Panc1 (cell line): ENCODE results near the gene OPN4. TPM values are rescaled to one million over a fixed set of nuclear protein-coding genes. Genes with fewer than 3 reads are reported as not detected.

Source experiments
- ATAC-seq: fragments of 200-7000 bp; cut with Tn5 transposase; 2 replicates; pipeline ENCODE4 v1.9.1; 2020; ENCODE audit warnings: mild to moderate bottlenecking, moderate library complexity
- BruUV-seq: library from RNA; stranded (reverse); fragments of 400-500 nt; replicated peaks from 2 replicates; lab custom pipeline; 2021; lab: Mats Ljungman, UMichigan
- CTCF ChIA-PET: fragments of 300-600 bp; sonication (Branson Sonifier 250); formaldehyde crosslinking; loops from one replicate; lab custom pipeline; 2022; ENCODE audit warnings: antibody characterized with exemption; lab: Charles Lee
- POLR2A ChIA-PET: fragments of 300-600 bp; sonication (Branson Sonifier 250); formaldehyde crosslinking; loops from one replicate; lab custom pipeline; 2022; ENCODE audit warnings: antibody characterized with exemption; lab: Charles Lee
- DNase-seq: peaks from one replicate; pipeline ENCODE4 v3.0.0-alpha.2; 2010; ENCODE audit warnings: low read depth, low spot score
- H3K27ac ChIP-seq: 2 replicates; pipeline ENCODE4 v1.5.1; 2011; ENCODE audit warnings: mild to moderate bottlenecking, low read length, inconsistent platforms
- H3K27me3 ChIP-seq: fragments of 200-500 bp; sonication (Bioruptor generic); 2 replicates; pipeline ENCODE4 v1.6.0; 2014; ENCODE audit warnings: low read length, inconsistent platforms; ENCODE audit not compliant: control insufficient read depth, insufficient read depth
- H3K36me3 ChIP-seq: fragments of 200-500 bp; sonication (Bioruptor generic); 2 replicates; pipeline ENCODE4 v1.5.1; 2014; ENCODE audit warnings: inconsistent platforms, mild to moderate bottlenecking, low read length, moderate library complexity; ENCODE audit not compliant: control insufficient read depth, insufficient read depth
- H3K4me1 ChIP-seq: 2 replicates; pipeline ENCODE4 v1.5.1; 2011; ENCODE audit warnings: inconsistent platforms, mild to moderate bottlenecking, low read length, moderate library complexity; ENCODE audit not compliant: control insufficient read depth, insufficient read depth
- H3K4me3 ChIP-seq, 2 experiments: 2 replicates each; pipeline ENCODE4 v1.5.1; 2011 to 2012; ENCODE audit warnings: low read depth in 2 of 2, low read length in 2 of 2, mild to moderate bottlenecking in 2 of 2, inconsistent platforms in 1 of 2, moderate library complexity in 1 of 2
- H3K9me3 ChIP-seq: fragments of 200-500 bp; sonication (Bioruptor generic); 2 replicates; pipeline ENCODE4 v1.5.1; 2014; ENCODE audit warnings: low read depth, mild to moderate bottlenecking, inconsistent platforms, low read length, moderate library complexity; ENCODE audit not compliant: control insufficient read depth, insufficient read depth
- CTCF ChIP-seq: fragments of 450-650 bp; IDR thresholded peaks from 2 replicates; pipeline ENCODE4 v1.5.1; 2017; ENCODE audit warnings: mild to moderate bottlenecking
- POLR2AphosphoS5 ChIP-seq: IDR thresholded peaks from 2 replicates; pipeline ENCODE4 v1.6.1; 2012; ENCODE audit warnings: mild to moderate bottlenecking, low read depth, low read length, moderate library complexity
- SIN3A ChIP-seq: IDR thresholded peaks from 2 replicates; pipeline ENCODE4 v1.6.1; 2012; ENCODE audit warnings: low read depth, mild to moderate bottlenecking, low read length, moderate library complexity, borderline replicate concordance; ENCODE audit not compliant: insufficient read depth
- TCF7L2 ChIP-seq: IDR thresholded peaks from 2 replicates; pipeline ENCODE4 v1.6.1; 2011; ENCODE audit warnings: mild to moderate bottlenecking, low read depth, low read length, inconsistent platforms
- in situ Hi-C: cut with HindIII; loops from 2 replicates; pipeline ENCODE4 v1.10.0; 2016; ENCODE audit warnings: low sequenced_read_pairs, low pct_unique_long_range_greater_than_20kb
- intact Hi-C: fragments of 100-400 bp; cut with micrococcal nuclease; formaldehyde crosslinking; loops from one replicate; pipeline ENCODE4 v1.10.0; 2022; ENCODE audit not compliant: unreplicated experiment
- total RNA-seq: library from RNA; stranded (reverse); gene quantifications from one replicate; pipeline ENCODE4 v1.2.1, GENCODE V29; 2021; ENCODE audit not compliant: unreplicated experiment
- TF ChIP-seq, protein P1 (sequence below), 2 experiments: IDR thresholded peaks; 2 replicates each; pipeline ENCODE4 v1.6.1; 2011 to 2012; ENCODE audit warnings: low read depth in 2 of 2, control low read depth in 1 of 2, low read length in 1 of 2, mild to moderate bottlenecking in 1 of 2, moderate library complexity in 1 of 2; ENCODE audit not compliant: insufficient read depth in 1 of 2

The OPN4 gene
- total RNA-seq, 1 experiment from 2014 or later, result not detected

- DNase-seq, result no peak
- no peaks in the 10 kb centered on the region for H3K36me3 ChIP-seq
- ATAC-seq, result no peak
- H3K4me1 ChIP-seq, result peaks cover 14% of the 10 kb centered on the region
- TF ChIP-seq POLR2AphosphoS5, result no peak
- no peak for TF ChIP-seq CTCF
- no peak for TF ChIP-seq SIN3A
- no peak for TF ChIP-seq TCF7L2
- ChIA-PET POLR2A (no interaction called here), CTCF (no interaction called here)
- H3K9me3 ChIP-seq, result no peaks in the 10 kb centered on the region
- H3K4me3 ChIP-seq, result no peak overlapping the region
- intact Hi-C loops, result loop anchor here (10.0 kb wide), 1 partner anchor 56 kb away; no protein-coding TSS in a partner anchor
- H3K27me3 ChIP-seq, result no peaks in the 10 kb centered on the region
- H3K27ac ChIP-seq, result no peak overlapping the region
- in situ Hi-C loops, result no loop called here
- BruUV-seq, result no TSS peak
Measured at GRCh38 chr10:86681047-86681446, 26.7 kb downstream of the OPN4 start.

DNA sequence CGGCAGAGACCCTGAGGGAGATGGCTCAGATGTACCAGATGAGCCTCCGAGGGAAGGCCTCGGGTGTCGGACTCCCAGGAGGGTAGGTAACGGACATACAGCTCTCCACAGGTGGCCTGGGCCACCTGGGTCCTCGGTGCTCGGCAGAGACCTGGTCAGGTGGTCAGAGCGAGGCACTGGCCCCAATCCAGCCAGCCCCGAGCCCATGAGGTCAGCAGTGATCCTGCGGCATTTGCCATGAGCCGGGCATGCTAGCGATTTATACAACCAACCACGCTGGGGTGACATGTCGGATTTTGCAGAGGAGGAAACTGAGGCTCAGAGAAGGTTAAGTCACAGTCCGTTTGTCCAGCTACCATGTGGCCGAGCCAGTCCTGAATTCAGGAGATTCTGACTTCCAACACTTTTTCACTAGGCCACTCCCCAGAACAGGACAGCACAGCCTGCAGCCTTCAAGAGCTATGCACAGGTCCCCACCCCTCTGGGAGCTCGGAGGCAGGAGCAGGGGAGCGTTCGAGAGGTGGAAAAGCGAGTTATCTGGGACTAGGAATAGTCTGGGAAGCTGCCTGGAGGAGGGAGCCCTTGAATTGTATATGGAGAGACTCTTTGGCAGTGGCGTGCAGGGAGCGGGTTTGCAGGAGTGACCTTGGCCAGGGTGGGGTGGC is 27.5 kb downstream of the OPN4 start:
- Histone ChIP-seq H3K9me3 (no peaks in the 10 kb centered on the region), H3K36me3 (no peaks in the 10 kb centered on the region), H3K4me1 (peaks cover 14% of the 10 kb centered on the region), H3K27me3 (no peaks in the 10 kb centered on the region), H3K4me3 (no peak overlapping the region), H3K27ac (no peak overlapping the region)
- TF ChIP-seq TCF7L2 (no peak), SIN3A (no peak), POLR2AphosphoS5 (no peak), CTCF (no peak)
- TF ChIP-seq, protein P1, sequence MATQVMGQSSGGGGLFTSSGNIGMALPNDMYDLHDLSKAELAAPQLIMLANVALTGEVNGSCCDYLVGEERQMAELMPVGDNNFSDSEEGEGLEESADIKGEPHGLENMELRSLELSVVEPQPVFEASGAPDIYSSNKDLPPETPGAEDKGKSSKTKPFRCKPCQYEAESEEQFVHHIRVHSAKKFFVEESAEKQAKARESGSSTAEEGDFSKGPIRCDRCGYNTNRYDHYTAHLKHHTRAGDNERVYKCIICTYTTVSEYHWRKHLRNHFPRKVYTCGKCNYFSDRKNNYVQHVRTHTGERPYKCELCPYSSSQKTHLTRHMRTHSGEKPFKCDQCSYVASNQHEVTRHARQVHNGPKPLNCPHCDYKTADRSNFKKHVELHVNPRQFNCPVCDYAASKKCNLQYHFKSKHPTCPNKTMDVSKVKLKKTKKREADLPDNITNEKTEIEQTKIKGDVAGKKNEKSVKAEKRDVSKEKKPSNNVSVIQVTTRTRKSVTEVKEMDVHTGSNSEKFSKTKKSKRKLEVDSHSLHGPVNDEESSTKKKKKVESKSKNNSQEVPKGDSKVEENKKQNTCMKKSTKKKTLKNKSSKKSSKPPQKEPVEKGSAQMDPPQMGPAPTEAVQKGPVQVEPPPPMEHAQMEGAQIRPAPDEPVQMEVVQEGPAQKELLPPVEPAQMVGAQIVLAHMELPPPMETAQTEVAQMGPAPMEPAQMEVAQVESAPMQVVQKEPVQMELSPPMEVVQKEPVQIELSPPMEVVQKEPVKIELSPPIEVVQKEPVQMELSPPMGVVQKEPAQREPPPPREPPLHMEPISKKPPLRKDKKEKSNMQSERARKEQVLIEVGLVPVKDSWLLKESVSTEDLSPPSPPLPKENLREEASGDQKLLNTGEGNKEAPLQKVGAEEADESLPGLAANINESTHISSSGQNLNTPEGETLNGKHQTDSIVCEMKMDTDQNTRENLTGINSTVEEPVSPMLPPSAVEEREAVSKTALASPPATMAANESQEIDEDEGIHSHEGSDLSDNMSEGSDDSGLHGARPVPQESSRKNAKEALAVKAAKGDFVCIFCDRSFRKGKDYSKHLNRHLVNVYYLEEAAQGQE (IDR thresholded peaks at IDR 0.05; ENCODE audit: insufficient read depth in 1 of 2, low read depth in 2 of 2, low read length in 1 of 2), result no peak
- POLR2A ChIA-PET, result interaction anchor here (0.5 to 0.6 kb wide), 2 partner anchors 54 to 989 kb away, joined by 3 to 5 read pairs; no protein-coding TSS in a partner anchor
- CTCF ChIA-PET, result interaction anchor here (1.4 kb wide), 1 partner anchor 14 kb away, joined by 7 read pairs; no protein-coding TSS in a partner anchor
- in situ Hi-C loops, result no loop called here
- no peak; the same call in 1 of the 2 replicates for ATAC-seq
- intact Hi-C loops, result loop anchor here (10.0 kb wide), 1 partner anchor 57 kb away; no protein-coding TSS in a partner anchor
- no peak for DNase-seq
- BruUV-seq, result no TSS peak
